CD4-positive, alpha-beta T cell treated with Interleukin-2 at 100 ng/mL for 4 hours (primary cell): ENCODE measurements around the gene TXNDC2.

Experiments used
- DNase-seq: peaks from one replicate; pipeline ENCODE4 v3.0.0-alpha.2; 2020; ENCODE audit warnings: low spot score

Gene TXNDC2

GRCh38 chr18:9931678-9932077 lies 45.9 kb downstream of the TXNDC2 start:
- DNase-seq, result no peak

DNA sequence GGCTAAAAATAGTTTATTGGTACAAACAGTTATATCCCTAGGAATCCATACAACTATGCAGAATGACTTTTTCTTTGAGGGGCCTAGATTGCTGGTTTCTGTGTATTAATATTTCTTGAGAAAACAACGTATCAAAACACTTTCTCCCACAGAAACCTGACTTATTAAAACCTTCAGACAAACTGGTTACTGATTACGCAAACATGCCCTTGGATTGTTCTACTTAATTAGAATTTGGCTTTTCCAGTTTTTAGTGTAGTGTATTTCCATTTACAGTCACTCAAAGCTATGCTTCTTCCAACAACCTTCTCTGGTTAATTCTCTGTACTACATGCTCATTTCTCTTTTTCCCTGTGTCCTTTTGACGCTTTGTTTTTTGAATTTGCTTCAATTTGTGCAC lies 48.1 kb downstream of the TXNDC2 start:
- no peak for DNase-seq

GRCh38 chr18:9934274-9934673 lies 48.5 kb downstream of the TXNDC2 start:
- no peak for DNase-seq
